NCI-H2029 (cell line): Measurements from ENCODE around the gene ZNF107.
"Not testable (repeated sequence)": the region's sequence is repeated elsewhere in the genome, so short reads cannot be mapped to it uniquely, and the experiment has no call there.

Experiments used
- DNase-seq: peaks from one replicate; lab custom pipeline; 2025; lab: John Stamatoyannopoulos, UW

ZNF107 gene

GRCh38 chr7:64643566-64643965 is 22.4 kb upstream of the ZNF107 start:
- DNase-seq: no peak

GRCh38 chr7:64651203-64651602 is 14.7 kb upstream of the ZNF107 start:
- DNase-seq: no peak

GRCh38 chr7:64651632-64652165 is 14.2 kb upstream of the ZNF107 start:
- no peak for DNase-seq

- no peak for DNase-seq
Observed at GRCh38 chr7:64653721-64654401, 12.1 kb upstream of the ZNF107 start.

- DNase-seq: no peak
Observed at GRCh38 chr7:64654796-64655548, 11.0 kb upstream of the ZNF107 start.

GRCh38 chr7:64655811-64656210 is 10.1 kb upstream of the ZNF107 start:
- no peak for DNase-seq

GRCh38 chr7:64656489-64656888 is 9.4 kb upstream of the ZNF107 start:
- no peak for DNase-seq

- not testable (repeated sequence) for DNase-seq
Observed at GRCh38 chr7:64662091-64662490, 3.8 kb upstream of the ZNF107 start.

GRCh38 chr7:64666663-64667050 is 724 bp downstream of the ZNF107 start:
- DNase-seq: no peak

- no peak for DNase-seq
Observed at GRCh38 chr7:64667311-64667710, 1.4 kb downstream of the ZNF107 start.

GRCh38 chr7:64672414-64672813 is 6.5 kb downstream of the ZNF107 start:
- no peak for DNase-seq

- no peak for DNase-seq
Observed at GRCh38 chr7:64685091-64685490, 19.2 kb downstream of the ZNF107 start.

- DNase-seq: peak; percentile 1
Observed at GRCh38 chr7:64685741-64686140, 19.8 kb downstream of the ZNF107 start.

GRCh38 chr7:64686493-64687184 is 20.7 kb downstream of the ZNF107 start:
- no peak for DNase-seq

- no peak for DNase-seq
Observed at GRCh38 chr7:64687249-64687648, 21.3 kb downstream of the ZNF107 start.

- DNase-seq: no peak
Observed at GRCh38 chr7:64688988-64689387, 23.1 kb downstream of the ZNF107 start.

GRCh38 chr7:64691831-64692230 is 25.9 kb downstream of the ZNF107 start:
- no peak for DNase-seq

- DNase-seq: not testable (repeated sequence)
Observed at GRCh38 chr7:64697863-64698262, 31.9 kb downstream of the ZNF107 start.

GRCh38 chr7:64706625-64707292 is 40.8 kb downstream of the ZNF107 start:
- no peak for DNase-seq

- not testable (repeated sequence) for DNase-seq
Observed at GRCh38 chr7:64717896-64718295, 52.0 kb downstream of the ZNF107 start.

- DNase-seq: no peak
Observed at GRCh38 chr7:64729089-64729848, 63.3 kb downstream of the ZNF107 start.
